Omental fat pad (tissue), 4 donors: Measurements from ENCODE around the gene TRIP4. TPM values are rescaled to one million over a fixed set of nuclear protein-coding genes. Genes with fewer than 3 reads are reported as not detected.

Experiments
- ATAC-seq: fragments of 150-250 bp; one replicate; pipeline ENCODE4 v1.9.1; 2016; ENCODE audit warnings: mild to moderate bottlenecking, moderate library complexity; ENCODE audit not compliant: low FRiP score
- DNase-seq: peaks from one replicate; pipeline ENCODE4 v3.0.0-alpha.2; 2019; ENCODE audit warnings: low spot score
- CTCF ChIP-seq, 3 donors: fragments of 450-650 bp; IDR thresholded peaks; one replicate each; pipeline ENCODE4 v1.5.1; 2016 to 2017; ENCODE audit warnings: antibody characterized with exemption in 3 of 3, mild to moderate bottlenecking in 3 of 3, moderate library complexity in 2 of 3
- total RNA-seq, 4 donors: library from RNA; depleted of rRNA; stranded (reverse); fragments of >200 nt; gene quantifications; one replicate each; pipeline ENCODE4 v1.1.0, GENCODE V29; 2016

TRIP4 gene
- total RNA-seq, 4 donors from 2014 or later, result 9.0 to 20.0 (median 11.4) TPM

GRCh38 chr15:64459066-64459781 is 71.6 kb downstream of the TRIP4 start:
- DNase-seq (no peak), ATAC-seq (no peak)
- no peak for TF ChIP-seq CTCF (IDR thresholded peaks at IDR 0.05)

DNA sequence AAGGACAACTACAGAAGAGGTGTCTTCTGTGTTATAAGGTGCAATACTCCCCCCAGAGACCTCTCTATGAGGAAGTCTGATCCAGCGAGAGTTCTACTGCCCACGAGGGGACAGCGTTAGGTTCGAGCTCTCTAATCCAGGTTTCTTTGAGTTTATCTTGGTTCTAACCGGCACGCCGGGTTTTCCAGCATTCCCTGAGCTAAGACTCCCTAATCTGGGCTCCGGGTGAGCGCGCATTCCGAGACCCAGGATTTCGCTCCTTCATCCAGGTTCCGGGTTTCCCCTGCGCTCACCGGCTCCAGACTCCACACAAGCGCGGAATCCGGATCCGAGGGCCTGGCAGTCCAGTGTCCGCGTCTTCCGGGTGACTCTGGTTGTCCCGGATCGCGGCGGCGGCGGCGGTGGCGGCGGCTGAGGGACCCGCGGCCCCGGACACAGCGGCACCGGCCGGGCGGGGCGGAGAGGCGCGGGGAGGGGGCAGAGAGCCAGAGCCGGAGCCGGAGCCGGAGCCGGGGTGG is 72.6 kb downstream of the TRIP4 start, which contains the start of gene ZNF609:
ZNF609 (plus strand) TSS at position 373 of the 518 bp plus-strand sequence. CDS start 38,842 bp downstream, outside the sequence.
- ATAC-seq (peak; percentile 86), DNase-seq (peak; percentile 91)
- no peak for TF ChIP-seq CTCF (IDR thresholded peaks at IDR 0.05)

DNA sequence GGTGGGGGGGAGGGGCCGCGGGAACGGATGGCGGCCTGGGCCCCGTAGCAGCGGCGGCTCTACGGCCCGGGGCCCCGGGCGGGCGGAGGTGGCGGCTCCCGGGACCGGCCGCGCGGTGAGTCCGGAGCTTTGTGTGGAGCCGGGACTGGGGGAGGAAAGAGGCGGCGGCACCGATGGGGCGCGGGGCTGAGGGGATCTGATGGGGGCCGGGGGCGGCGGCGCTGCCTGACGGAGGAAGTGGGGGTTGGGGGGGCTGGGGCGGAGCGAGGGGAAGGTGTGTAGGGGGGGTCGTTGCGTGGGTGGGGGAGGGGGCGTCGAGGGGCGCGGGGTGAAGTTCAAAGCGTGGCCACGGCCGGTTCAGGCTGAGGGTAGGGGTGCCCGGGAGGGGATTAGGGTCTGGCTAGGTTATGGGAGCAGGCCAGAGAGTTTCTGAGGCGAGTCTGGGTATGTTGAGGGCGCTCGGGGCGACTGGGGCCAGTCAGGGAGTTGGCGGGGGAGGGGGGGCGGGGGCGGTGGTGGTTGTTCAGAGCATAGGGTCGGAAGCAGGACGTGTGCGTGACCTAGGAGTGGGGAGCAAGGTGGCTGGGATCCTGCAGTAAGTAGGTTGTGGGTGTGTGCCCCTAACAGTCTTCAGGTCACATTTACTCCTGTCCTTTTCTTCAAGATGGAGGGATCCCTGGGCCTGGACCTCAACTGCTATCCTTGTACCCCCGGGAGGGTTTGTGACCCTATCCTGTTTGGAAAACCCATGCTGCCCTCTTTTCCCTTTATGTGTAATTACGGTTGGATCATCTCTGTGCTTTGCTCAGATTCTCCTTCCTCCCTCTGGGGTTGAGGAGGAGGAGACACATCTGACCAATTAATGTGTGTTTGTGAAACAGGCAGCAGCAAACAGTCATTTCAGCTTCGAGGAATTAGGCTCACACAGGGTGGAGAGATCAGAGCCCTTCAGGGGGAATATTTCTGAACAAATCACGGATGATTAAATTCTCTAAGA is 73.4 kb downstream of the TRIP4 start:
- DNase-seq (no peak), ATAC-seq (peak; percentile 80)

GRCh38 chr15:64461721-64462162 is 74.1 kb downstream of the TRIP4 start:
- TF ChIP-seq CTCF (IDR thresholded peaks at IDR 0.05), result no peak
- ATAC-seq (peak; percentile 3), DNase-seq (no peak)

More for the DNA sequence above, 73.4 kb downstream of the TRIP4 start:
- no peak for TF ChIP-seq CTCF (IDR thresholded peaks at IDR 0.05)

GRCh38 chr15:64462492-64462891 is 74.9 kb downstream of the TRIP4 start:
- ATAC-seq (no peak), DNase-seq (no peak)
- no peak for TF ChIP-seq CTCF (IDR thresholded peaks at IDR 0.05)

GRCh38 chr15:64464276-64465005 is 76.8 kb downstream of the TRIP4 start:
- ATAC-seq (no peak), DNase-seq (no peak)
- TF ChIP-seq CTCF (IDR thresholded peaks at IDR 0.05), result no peak
